HCT116 (cell line): ENCODE data around the gene ITGBL1.

ENCODE experiments used
- CTCF ChIP-seq, 3 experiments: fragments of 200-600 bp in 1 of 3; sonication (generic) in 1 of 3; IDR thresholded peaks in 2 of 3; conservative IDR thresholded peaks in 1 of 3; 2 replicates each; pipeline ENCODE4 v1.5.1; 2012 to 2017; ENCODE audit warnings: low read depth in 2 of 3, low read length in 2 of 3, antibody characterized with exemption in 1 of 3, borderline replicate concordance in 1 of 3, control low read depth in 1 of 3, mild to moderate bottlenecking in 1 of 3, mixed read lengths in 1 of 3, mixed run types in 1 of 3, moderate library complexity in 1 of 3; ENCODE audit not compliant: insufficient read depth in 1 of 3
- ELF1 ChIP-seq: IDR thresholded peaks from 2 replicates; pipeline ENCODE4 v1.6.1; 2012; ENCODE audit warnings: low read depth, borderline replicate concordance
- MAX ChIP-seq: IDR thresholded peaks from 2 replicates; pipeline ENCODE4 v1.6.1; 2012
- POLR2A ChIP-seq: IDR thresholded peaks from 2 replicates; pipeline ENCODE4 v1.7.0; 2011; ENCODE audit warnings: borderline replicate concordance; ENCODE audit not compliant: insufficient read depth, insufficient read length; ENCODE audit errors: extremely low read depth
- POLR2AphosphoS5 ChIP-seq: IDR thresholded peaks from 2 replicates; pipeline ENCODE4 v1.6.1; 2011; ENCODE audit warnings: mild to moderate bottlenecking, low read depth, low read length, moderate library complexity
- REST ChIP-seq: IDR thresholded peaks from 2 replicates; pipeline ENCODE4 v1.6.1; 2012; ENCODE audit warnings: low read depth
- SIN3A ChIP-seq: IDR thresholded peaks from 2 replicates; pipeline ENCODE4 v1.6.1; 2012; ENCODE audit warnings: low read depth
- SP1 ChIP-seq: IDR thresholded peaks from 2 replicates; pipeline ENCODE4 v1.6.1; 2012; ENCODE audit warnings: low read depth
- SRF ChIP-seq: IDR thresholded peaks from 2 replicates; pipeline ENCODE4 v1.6.1; 2012; ENCODE audit warnings: low read depth
- ZNF274 ChIP-seq: fragments of 200-500 bp; sonication (Bioruptor generic); IDR thresholded peaks from 2 replicates; pipeline ENCODE4 v1.6.1; 2014; ENCODE audit warnings: mild to moderate bottlenecking, low read depth, low read length, inconsistent platforms

DNA sequence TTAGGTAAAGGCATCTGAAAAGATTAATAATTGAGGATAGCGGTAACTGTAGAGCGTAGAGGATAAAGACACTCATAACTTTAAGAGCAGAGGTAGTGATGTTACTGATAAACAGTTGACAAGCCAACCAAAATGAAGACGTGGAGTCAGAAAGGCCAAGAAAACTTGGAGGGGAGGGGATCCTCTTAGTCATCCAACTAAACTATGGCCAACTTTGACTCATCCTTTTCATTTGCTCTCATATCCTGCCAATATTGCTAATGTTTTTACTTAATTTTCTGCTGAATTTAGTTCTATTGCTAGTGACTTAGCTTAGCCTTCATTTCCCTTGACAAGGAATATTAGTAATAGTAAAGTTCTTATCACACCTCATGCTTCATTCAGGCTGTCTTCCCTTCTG lies 13.4 kb downstream of the ITGBL1 start:
- TF ChIP-seq CTCF (IDR thresholded peaks at IDR 0.05 in 2 of 3, conservative IDR thresholded peaks at IDR 0.05 in 1 of 3; ENCODE audit: borderline replicate concordance in 1 of 3, insufficient read depth in 1 of 3, low read depth in 2 of 3, low read length in 2 of 3) (no peak), POLR2AphosphoS5 (no peak), SIN3A (no peak), SP1 (no peak), MAX (no peak), ELF1 (no peak), SRF (no peak), POLR2A (no peak), ZNF274 (no peak), REST (no peak)
